IMR-90 (cell line): ENCODE measurements around the gene CDR2. TPM values are rescaled to one million over a fixed set of nuclear protein-coding genes. Genes with fewer than 3 reads are reported as not detected.

Experiments
- ATAC-seq: fragments of 200-7000 bp; cut with Tn5 transposase; 2 replicates; pipeline ENCODE4 v1.9.1; 2020; ENCODE audit warnings: low read depth, mild to moderate bottlenecking, moderate library complexity
- BruUV-seq: library from RNA; stranded (reverse); fragments of 400-500 nt; replicated peaks from 2 replicates; lab custom pipeline; 2021; lab: Mats Ljungman, UMichigan
- CTCF ChIA-PET: fragments of 300-600 bp; formaldehyde crosslinking; extraction: SDS; loops from one replicate; lab custom pipeline; 2021; ENCODE audit warnings: antibody characterized with exemption; lab: Yijun Ruan, JAX
- POLR2A ChIA-PET: fragments of 300-600 bp; sonication (Branson Sonifier 250); formaldehyde crosslinking; loops from one replicate; lab custom pipeline; 2022; ENCODE audit warnings: antibody characterized with exemption; ENCODE audit not compliant: unreplicated experiment; lab: Charles Lee
- DNase-seq: peaks from one replicate; pipeline ENCODE4 v3.0.0; 2013
- H2AFZ ChIP-seq: replicated peaks from 2 replicates; pipeline ENCODE3; 2013; ENCODE audit warnings: low read length, mild to moderate bottlenecking; ENCODE audit not compliant: poor library complexity
- H2AK5ac ChIP-seq: 2 replicates; pipeline ENCODE4 v1.6.1; 2013; ENCODE audit warnings: low read depth, low read length, inconsistent platforms
- H2AK9ac ChIP-seq: replicated peaks from 2 replicates; pipeline ENCODE3; 2013; ENCODE audit warnings: mild to moderate bottlenecking, low read depth, low read length, moderate library complexity; ENCODE audit not compliant: poor library complexity
- H2BK120ac ChIP-seq: 2 replicates; pipeline ENCODE4 v1.6.1; 2013; ENCODE audit warnings: low read depth, low read length, inconsistent platforms
- H2BK15ac ChIP-seq: 3 replicates; pipeline ENCODE4 v1.6.1; 2013; ENCODE audit warnings: low read depth, low read length, inconsistent platforms
- H2BK20ac ChIP-seq: 2 replicates; pipeline ENCODE4 v1.6.1; 2013; ENCODE audit warnings: low read depth, mild to moderate bottlenecking, inconsistent platforms, low read length, moderate library complexity
- H2BK5ac ChIP-seq: 2 replicates; pipeline ENCODE4 v1.6.1; 2013; ENCODE audit warnings: mild to moderate bottlenecking, low read depth, low read length, inconsistent platforms; ENCODE audit not compliant: poor library complexity, severe bottlenecking
- H3K14ac ChIP-seq: replicated peaks from 2 replicates; pipeline ENCODE4 v1.6.1; 2013; ENCODE audit warnings: low read depth, low read length, inconsistent platforms
- H3K18ac ChIP-seq: 2 replicates; pipeline ENCODE4 v1.6.1; 2013; ENCODE audit warnings: low read depth, low read length, control low read depth
- H3K23ac ChIP-seq: 2 replicates; pipeline ENCODE4 v1.6.1; 2013; ENCODE audit warnings: low read depth, low read length, inconsistent platforms
- H3K27ac ChIP-seq: 2 replicates; pipeline ENCODE4 v1.5.1; 2013; ENCODE audit warnings: mild to moderate bottlenecking, control low read depth, low read length; ENCODE audit not compliant: insufficient read depth
- H3K27me3 ChIP-seq: 2 replicates; pipeline ENCODE4 v1.6.1; 2013; ENCODE audit warnings: low read length; ENCODE audit not compliant: control insufficient read depth, insufficient read depth
- H3K36me3 ChIP-seq: 2 replicates; pipeline ENCODE4 v1.6.1; 2013; ENCODE audit warnings: low read length, mixed read lengths; ENCODE audit not compliant: control insufficient read depth, insufficient read depth
- H3K4ac ChIP-seq: 2 replicates; pipeline ENCODE4 v1.6.1; 2013; ENCODE audit warnings: low read depth, low read length, inconsistent platforms
- H3K4me1 ChIP-seq: 2 replicates; pipeline ENCODE4 v1.6.1; 2013; ENCODE audit warnings: low read length, mixed read lengths; ENCODE audit not compliant: control insufficient read depth, insufficient read depth
- H3K4me2 ChIP-seq: 2 replicates; pipeline ENCODE4 v1.6.1; 2013; ENCODE audit warnings: low read depth, mild to moderate bottlenecking, control low read depth, low read length, moderate library complexity
- H3K4me3 ChIP-seq: 2 replicates; pipeline ENCODE4 v1.5.1; 2013; ENCODE audit warnings: low read depth, mild to moderate bottlenecking, control low read depth, low read length, moderate library complexity; ENCODE audit not compliant: insufficient read depth
- H3K56ac ChIP-seq: 2 replicates; pipeline ENCODE4 v1.6.1; 2013; ENCODE audit warnings: low read length, inconsistent platforms; ENCODE audit not compliant: insufficient read depth; ENCODE audit errors: extremely low read depth
- H3K79me1 ChIP-seq, 2 experiments: 2 replicates each; pipeline ENCODE4 v1.6.1; 2013; ENCODE audit warnings: low read length in 2 of 2, inconsistent platforms in 1 of 2, low read depth in 1 of 2
- H3K9ac ChIP-seq: 2 replicates; pipeline ENCODE4 v1.6.1; 2013; ENCODE audit warnings: low read depth, low read length, control low read depth
- H3K9me1 ChIP-seq: 2 replicates; pipeline ENCODE4 v1.6.1; 2013; ENCODE audit warnings: low read length, inconsistent platforms; ENCODE audit not compliant: insufficient read depth
- H3K9me3 ChIP-seq: 2 replicates; pipeline ENCODE4 v1.6.1; 2013; ENCODE audit warnings: low read length; ENCODE audit not compliant: control insufficient read depth, insufficient read depth
- H4K20me1 ChIP-seq: 2 replicates; pipeline ENCODE4 v1.6.1; 2013; ENCODE audit warnings: low read length, inconsistent platforms; ENCODE audit not compliant: insufficient read depth
- H4K5ac ChIP-seq: 2 replicates; pipeline ENCODE4 v1.6.1; 2013; ENCODE audit warnings: mild to moderate bottlenecking, low read depth, low read length, control low read depth
- H4K8ac ChIP-seq, 2 experiments: 2 replicates each; pipeline ENCODE4 v1.6.1; 2013; ENCODE audit warnings: low read depth in 2 of 2, low read length in 2 of 2, control low read depth in 1 of 2, inconsistent platforms in 1 of 2
- H4K91ac ChIP-seq: 2 replicates; pipeline ENCODE4 v1.6.1; 2013; ENCODE audit warnings: low read depth, low read length, inconsistent platforms; ENCODE audit not compliant: insufficient read depth
- BHLHE40 ChIP-seq: fragments of 150-350 bp; IDR thresholded peaks from 2 replicates; pipeline ENCODE4 v1.6.1; 2016; ENCODE audit warnings: mild to moderate bottlenecking, low read depth, low read length
- CEBPB ChIP-seq: IDR thresholded peaks from 2 replicates; pipeline ENCODE4 v1.6.1; 2012; ENCODE audit warnings: low read depth, low read length, improper control_type of control experiment
- CHD1 ChIP-seq: IDR thresholded peaks from 2 replicates; pipeline ENCODE4 v1.6.1; 2012; ENCODE audit warnings: low read depth, low read length, improper control_type of control experiment
- CTCF ChIP-seq: conservative IDR thresholded peaks from 2 replicates; pipeline ENCODE4 v1.5.1; 2012; ENCODE audit warnings: mild to moderate bottlenecking, low read depth, low read length, improper control_type of control experiment
- FOS ChIP-seq: fragments of 150-350 bp; IDR thresholded peaks from 2 replicates; pipeline ENCODE4 v1.6.1; 2016; ENCODE audit warnings: low read depth, low read length
- MAFK ChIP-seq: IDR thresholded peaks from 2 replicates; pipeline ENCODE4 v1.6.1; 2012; ENCODE audit warnings: low read depth, low read length, improper control_type of control experiment
- MAZ ChIP-seq: IDR thresholded peaks from 2 replicates; pipeline ENCODE4 v1.6.1; 2012; ENCODE audit warnings: low read depth, mild to moderate bottlenecking, low read length, improper control_type of control experiment, moderate library complexity, borderline replicate concordance
- MXI1 ChIP-seq: IDR thresholded peaks from 2 replicates; pipeline ENCODE4 v1.6.1; 2012; ENCODE audit warnings: low read depth, mild to moderate bottlenecking, low read length, moderate library complexity, borderline replicate concordance
- NFE2L2 ChIP-seq: fragments of 150-350 bp; IDR thresholded peaks from 2 replicates; pipeline ENCODE4 v1.6.1; 2016; ENCODE audit warnings: low read depth, mild to moderate bottlenecking, low read length
- POLR2A ChIP-seq: IDR thresholded peaks from 2 replicates; pipeline ENCODE4 v1.6.1; 2012; ENCODE audit warnings: mild to moderate bottlenecking, low read depth, low read length
- RAD21 ChIP-seq: IDR thresholded peaks from 2 replicates; pipeline ENCODE4 v1.6.1; 2012; ENCODE audit warnings: low read length, improper control_type of control experiment
- RCOR1 ChIP-seq: IDR thresholded peaks from 2 replicates; pipeline ENCODE4 v1.6.1; 2012; ENCODE audit warnings: mild to moderate bottlenecking, low read length, improper control_type of control experiment; ENCODE audit not compliant: insufficient replicate concordance
- RFX5 ChIP-seq: IDR thresholded peaks from 2 replicates; pipeline ENCODE4 v1.8.0; 2012; ENCODE audit warnings: low read depth, mild to moderate bottlenecking, low read length, moderate library complexity
- SMC3 ChIP-seq: fragments of 150-350 bp; IDR thresholded peaks from 2 replicates; pipeline ENCODE4 v1.6.1; 2016; ENCODE audit warnings: low read depth, mild to moderate bottlenecking, antibody characterized with exemption, low read length, moderate library complexity
- USF2 ChIP-seq: fragments of 150-350 bp; IDR thresholded peaks from 2 replicates; pipeline ENCODE4 v1.6.1; 2017; ENCODE audit warnings: mild to moderate bottlenecking, antibody characterized with exemption, low read length, low read depth
- WGBS, 2 experiments: methylation state at CpG; one replicate each; pipeline versions ENCODE4 v1.1.5 to v1.1.7; 2013; ENCODE audit warnings: missing lambda C conversion rate in 2 of 2; ENCODE audit not compliant: insufficient read length in 1 of 2; ENCODE audit errors: extremely low coverage in 2 of 2; 5-methylcytosine and 5-hydroxymethylcytosine counted together
- dilution Hi-C: fragments of 300-500 bp; cut with HindIII; formaldehyde crosslinking; loops from one replicate; pipeline ENCODE4 v1.14.3; 2018; ENCODE audit warnings: low sequenced_read_pairs; ENCODE audit not compliant: unreplicated experiment
- in situ Hi-C: fragments of 300-500 bp; cut with MboI; formaldehyde crosslinking; loops from 3 replicates; pipeline ENCODE4 v1.14.3; 2019; ENCODE audit warnings: low sequenced_read_pairs, inconsistent platforms, mixed read lengths
- intact Hi-C: fragments of 100-400 bp; cut with micrococcal nuclease; formaldehyde crosslinking; loops from 2 replicates; pipeline ENCODE4 v1.10.0; 2022
- polyA plus RNA-seq, 3 experiments: library from polyadenylated mRNA; depleted of rRNA; stranded (reverse); fragments of >200 nt; gene quantifications; 2 replicates each; pipeline ENCODE4 v1.2.3, GENCODE V29; 2012; ENCODE audit warnings: low replicate concordance in 1 of 3
- total RNA-seq: library from RNA; depleted of rRNA; stranded (reverse); fragments of >200 nt; gene quantifications from 2 replicates; pipeline ENCODE4 v1.2.3, GENCODE V29; 2012

The CDR2 gene
- total and polyA plus RNA-seq, 2 of the 4 experiments (the other 2 are of a cell fraction) = 37.7 to 48.4 TPM

GRCh38 chr16:22323959-22324786, 50.2 kb downstream of the CDR2 start:
- in situ Hi-C loops = no loop called here
- H2BK20ac ChIP-seq = no peak overlapping the region
- no peak overlapping the region for H2BK15ac ChIP-seq
- ChIA-PET CTCF (no interaction called here), POLR2A (no interaction called here)
- H4K91ac ChIP-seq = no peak overlapping the region
- H3K9ac ChIP-seq = no peak overlapping the region
- no TSS peak for BruUV-seq
- DNase-seq (no peak), ATAC-seq (no peak)
- H3K27ac ChIP-seq = no peak overlapping the region
- H3K9me3 ChIP-seq = no peaks in the 10 kb centered on the region
- H2AFZ ChIP-seq = no peak overlapping the region
- H3K79me1 ChIP-seq = peaks cover 0 to 34% of the 10 kb centered on the region in 2 experiments; a peak in 3 of 4 replicates
- H3K23ac ChIP-seq = no peak overlapping the region
- no peaks in the 10 kb centered on the region for H3K27me3 ChIP-seq
- H3K4me3 ChIP-seq = no peak overlapping the region
- H3K4me1 ChIP-seq = no peaks in the 10 kb centered on the region
- H4K8ac ChIP-seq = no peak overlapping the region
- H3K9me1 ChIP-seq = peaks cover under 1% of the 10 kb centered on the region; the same call in 1 of the 2 replicates
- intact Hi-C loops = loop anchor here (5.0 kb wide), 1 partner anchor 767 kb away; no protein-coding TSS in a partner anchor
- H2BK5ac ChIP-seq = no peak overlapping the region
- no peak overlapping the region for H3K18ac ChIP-seq
- H3K56ac ChIP-seq = no peak overlapping the region
- peaks cover 21% of the 10 kb centered on the region for H4K20me1 ChIP-seq
- no peak overlapping the region for H3K4me2 ChIP-seq
- H2BK120ac ChIP-seq = no peak overlapping the region
- peaks cover 55% of the 10 kb centered on the region for H3K36me3 ChIP-seq
- dilution Hi-C loops = no loop called here
- no peak overlapping the region for H2AK5ac ChIP-seq
- no peak overlapping the region for H2AK9ac ChIP-seq
- no peak overlapping the region for H4K5ac ChIP-seq
- no peak overlapping the region for H3K14ac ChIP-seq
- H3K4ac ChIP-seq = no peak overlapping the region
- WGBS, 2 experiments = no CpG with 5 or more reads among the region's 24 CpGs
- TF ChIP-seq FOS (no peak), MAFK (no peak), CTCF (no peak), RFX5 (no peak), MXI1 (no peak), NFE2L2 (no peak), USF2 (no peak), BHLHE40 (no peak), CEBPB (no peak), POLR2A (no peak), MAZ (no peak), SMC3 (no peak), RAD21 (no peak), CHD1 (no peak), RCOR1 (no peak)
